ENCODE data around the gene NOXO1. TPM values are rescaled to one million over a fixed set of nuclear protein-coding genes. Genes with fewer than 3 reads are reported as not detected.

The NOXO1 gene
- total and polyA plus RNA-seq, 9 of the 15 experiments (the other 6 are each of a cell fraction or from before 2014, with no cell fraction given) = not detected

- H3K79me2 ChIP-seq (ENCODE audit: control insufficient read depth, insufficient read depth, low read length) = peaks cover 7% of the 10 kb centered on the region
- H3K9me1 ChIP-seq (ENCODE audit: control insufficient read depth, insufficient read depth, low read length) = no peaks in the 10 kb centered on the region
- H2AFZ ChIP-seq (ENCODE audit: low read depth, low read length) = peak overlapping the region; percentile 1; the same call in 1 of the 2 replicates
- TF ChIP-seq KLF1 (tag; IDR thresholded peaks at IDR 0.05) = peak; percentile 56; the same call in 1 of the 2 replicates
- peak; percentile 69 for TF ChIP-seq CEBPB (tag; IDR thresholded peaks at IDR 0.05)
- no peak for TF ChIP-seq ATF1 (CRISPR knock-in tag; IDR thresholded peaks at IDR 0.05)
- TF ChIP-seq ATF1 (tag; IDR thresholded peaks at IDR 0.05) = 0 out of 2 replicates have a peak, but pooled peaks have one; percentile 9
- TF ChIP-seq ZBTB33 (CRISPR knock-in tag; IDR thresholded peaks at IDR 0.05) = peak; percentile 18; the same call in 1 of the 2 replicates
- no peak for TF ChIP-seq CEBPG (CRISPR knock-in tag; IDR thresholded peaks at IDR 0.05)
- peak in 1 of 2 experiments; percentile 65; a peak in 3 of 4 replicates for TF ChIP-seq CEBPG (tag; conservative IDR thresholded peaks at IDR 0.05 in 1 of 2, IDR thresholded peaks at IDR 0.05 in 1 of 2)
- TF ChIP-seq ZNF217 (CRISPR knock-in tag; IDR thresholded peaks at IDR 0.05) = 0 out of 2 replicates have a peak, but pooled peaks have one; percentile 6
- TF ChIP-seq GABPB1 (CRISPR knock-in tag; IDR thresholded peaks at IDR 0.05) = no peak
- TF ChIP-seq ATF3 (IDR thresholded peaks at IDR 0.05) = peak; percentile 54; the same call in 1 of the 2 replicates
- no peak for TF ChIP-seq ATF3 (CRISPR knock-in tag; conservative IDR thresholded peaks at IDR 0.05)
- peak; percentile 28 for TF ChIP-seq MEIS2 (IDR thresholded peaks at IDR 0.05; ENCODE audit: partially characterized antibody)
- TF ChIP-seq RAD21 (CRISPR knock-in tag; conservative IDR thresholded peaks at IDR 0.05 in 1 of 2, IDR thresholded peaks at IDR 0.05 in 1 of 2) = no peak
- TF ChIP-seq PREB (CRISPR knock-in tag; IDR thresholded peaks at IDR 0.05) = no peak
- CTCF ChIA-PET (ENCODE audit: low intra/inter-chr PET ratio) = interaction anchor here (0.9 kb wide), 1 partner anchor 904 kb away, joined by 3 read pairs; no protein-coding TSS in a partner anchor
- peaks cover 9 to 35% of the 10 kb centered on the region in 2 experiments for H3K4me1 ChIP-seq (replicated peaks in 1 of 2; ENCODE audit: control insufficient read depth in 2 of 2, insufficient read depth in 2 of 2, low read length in 2 of 2)
- no peak overlapping the region for H3K4me2 ChIP-seq (ENCODE audit: insufficient read depth, low read length)
- POLR2A ChIA-PET = no interaction called here
- peak overlapping the region in 1 of 2 experiments; percentile 90; a peak in 2 of 4 replicates for H3K9ac ChIP-seq (ENCODE audit: insufficient read depth in 1 of 2, low read depth in 2 of 2, low read length in 2 of 2)
- intact Hi-C loops (cut with micrococcal nuclease) = no loop called here
- DNase-seq (ENCODE audit: extremely low read depth in 1 of 4, low spot score in 3 of 4) (no peak), ATAC-seq (peak; percentile 29), FAIRE-seq (no peak)
- H3K27ac ChIP-seq (ENCODE audit: extremely low read depth, low read depth, low read length) = no peak overlapping the region
- no peak overlapping the region for H3K4me3 ChIP-seq
- H3K9me3 ChIP-seq (replicated peaks; ENCODE audit: control insufficient read depth, insufficient read depth, low read depth, low read length) = no peaks in the 10 kb centered on the region
- in situ Hi-C loops (cut with MboI) = no loop called here
- no peaks in the 10 kb centered on the region for H3K36me3 ChIP-seq (ENCODE audit: control insufficient read depth, insufficient read depth, low read length)
- no TSS peak for BruUV-seq (replicated peaks)
- no peaks in the 10 kb centered on the region for H3K27me3 ChIP-seq (ENCODE audit: control insufficient read depth in 2 of 2, insufficient read depth in 2 of 2, low read length in 2 of 2)
- WGBS (ENCODE audit: insufficient coverage, low coverage, missing lambda C conversion rate) = 43% methylated on average over 24 of the region's 24 CpGs
- no peaks in the 10 kb centered on the region for H4K20me1 ChIP-seq (replicated peaks; ENCODE audit: control insufficient read depth, insufficient read depth, low read length)
Observed at GRCh38 chr16:2015117-2015946, 34.1 kb upstream of the NOXO1 start.

Measured in K562 (cell line).